ENCODE results near the gene PMPCA. TPM values are rescaled to one million over a fixed set of nuclear protein-coding genes. Genes with fewer than 3 reads are reported as not detected.

The PMPCA gene
- total and polyA plus RNA-seq, 2 of the 8 experiments (the other 6 are each of a cell fraction or from before 2014, with no cell fraction given) = 60.0 to 88.2 TPM

DNA sequence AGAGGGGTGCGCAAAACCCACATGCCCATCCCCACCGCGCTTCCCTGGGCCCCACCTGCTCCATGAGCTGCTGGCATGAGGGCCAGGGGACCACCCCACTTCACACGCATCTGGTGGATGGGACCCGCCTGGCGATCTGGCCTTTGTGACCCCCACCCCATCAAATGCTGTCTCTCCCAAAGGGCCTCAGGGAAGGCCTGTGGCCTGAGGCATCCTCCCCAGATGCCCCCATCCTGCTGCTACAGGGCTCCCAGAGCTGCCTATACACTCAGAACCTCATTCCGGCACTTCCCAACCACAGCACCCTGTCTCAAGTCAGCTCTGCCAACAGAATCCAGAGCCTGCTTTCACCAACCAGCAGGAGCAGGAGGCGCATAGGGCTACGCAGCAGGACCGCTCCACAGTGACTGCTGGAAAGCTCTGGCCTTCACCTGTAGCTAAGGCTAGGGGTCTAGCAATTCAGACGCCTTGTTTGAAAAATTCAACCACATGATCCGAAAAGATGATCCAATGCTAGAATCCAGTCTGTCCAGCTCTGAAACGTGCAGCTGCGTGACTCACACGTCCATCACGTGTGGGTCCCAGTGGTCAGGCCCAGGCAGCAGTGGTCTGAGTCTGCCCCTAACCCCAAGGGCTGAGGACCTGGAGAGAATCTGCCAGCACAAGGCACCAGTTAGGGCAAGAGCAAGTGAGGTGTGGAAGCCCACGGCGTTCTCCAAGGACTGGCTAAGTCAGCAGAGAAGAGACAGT, 9.1 kb upstream of the PMPCA start (continued):
- TF ChIP-seq, protein P1, sequence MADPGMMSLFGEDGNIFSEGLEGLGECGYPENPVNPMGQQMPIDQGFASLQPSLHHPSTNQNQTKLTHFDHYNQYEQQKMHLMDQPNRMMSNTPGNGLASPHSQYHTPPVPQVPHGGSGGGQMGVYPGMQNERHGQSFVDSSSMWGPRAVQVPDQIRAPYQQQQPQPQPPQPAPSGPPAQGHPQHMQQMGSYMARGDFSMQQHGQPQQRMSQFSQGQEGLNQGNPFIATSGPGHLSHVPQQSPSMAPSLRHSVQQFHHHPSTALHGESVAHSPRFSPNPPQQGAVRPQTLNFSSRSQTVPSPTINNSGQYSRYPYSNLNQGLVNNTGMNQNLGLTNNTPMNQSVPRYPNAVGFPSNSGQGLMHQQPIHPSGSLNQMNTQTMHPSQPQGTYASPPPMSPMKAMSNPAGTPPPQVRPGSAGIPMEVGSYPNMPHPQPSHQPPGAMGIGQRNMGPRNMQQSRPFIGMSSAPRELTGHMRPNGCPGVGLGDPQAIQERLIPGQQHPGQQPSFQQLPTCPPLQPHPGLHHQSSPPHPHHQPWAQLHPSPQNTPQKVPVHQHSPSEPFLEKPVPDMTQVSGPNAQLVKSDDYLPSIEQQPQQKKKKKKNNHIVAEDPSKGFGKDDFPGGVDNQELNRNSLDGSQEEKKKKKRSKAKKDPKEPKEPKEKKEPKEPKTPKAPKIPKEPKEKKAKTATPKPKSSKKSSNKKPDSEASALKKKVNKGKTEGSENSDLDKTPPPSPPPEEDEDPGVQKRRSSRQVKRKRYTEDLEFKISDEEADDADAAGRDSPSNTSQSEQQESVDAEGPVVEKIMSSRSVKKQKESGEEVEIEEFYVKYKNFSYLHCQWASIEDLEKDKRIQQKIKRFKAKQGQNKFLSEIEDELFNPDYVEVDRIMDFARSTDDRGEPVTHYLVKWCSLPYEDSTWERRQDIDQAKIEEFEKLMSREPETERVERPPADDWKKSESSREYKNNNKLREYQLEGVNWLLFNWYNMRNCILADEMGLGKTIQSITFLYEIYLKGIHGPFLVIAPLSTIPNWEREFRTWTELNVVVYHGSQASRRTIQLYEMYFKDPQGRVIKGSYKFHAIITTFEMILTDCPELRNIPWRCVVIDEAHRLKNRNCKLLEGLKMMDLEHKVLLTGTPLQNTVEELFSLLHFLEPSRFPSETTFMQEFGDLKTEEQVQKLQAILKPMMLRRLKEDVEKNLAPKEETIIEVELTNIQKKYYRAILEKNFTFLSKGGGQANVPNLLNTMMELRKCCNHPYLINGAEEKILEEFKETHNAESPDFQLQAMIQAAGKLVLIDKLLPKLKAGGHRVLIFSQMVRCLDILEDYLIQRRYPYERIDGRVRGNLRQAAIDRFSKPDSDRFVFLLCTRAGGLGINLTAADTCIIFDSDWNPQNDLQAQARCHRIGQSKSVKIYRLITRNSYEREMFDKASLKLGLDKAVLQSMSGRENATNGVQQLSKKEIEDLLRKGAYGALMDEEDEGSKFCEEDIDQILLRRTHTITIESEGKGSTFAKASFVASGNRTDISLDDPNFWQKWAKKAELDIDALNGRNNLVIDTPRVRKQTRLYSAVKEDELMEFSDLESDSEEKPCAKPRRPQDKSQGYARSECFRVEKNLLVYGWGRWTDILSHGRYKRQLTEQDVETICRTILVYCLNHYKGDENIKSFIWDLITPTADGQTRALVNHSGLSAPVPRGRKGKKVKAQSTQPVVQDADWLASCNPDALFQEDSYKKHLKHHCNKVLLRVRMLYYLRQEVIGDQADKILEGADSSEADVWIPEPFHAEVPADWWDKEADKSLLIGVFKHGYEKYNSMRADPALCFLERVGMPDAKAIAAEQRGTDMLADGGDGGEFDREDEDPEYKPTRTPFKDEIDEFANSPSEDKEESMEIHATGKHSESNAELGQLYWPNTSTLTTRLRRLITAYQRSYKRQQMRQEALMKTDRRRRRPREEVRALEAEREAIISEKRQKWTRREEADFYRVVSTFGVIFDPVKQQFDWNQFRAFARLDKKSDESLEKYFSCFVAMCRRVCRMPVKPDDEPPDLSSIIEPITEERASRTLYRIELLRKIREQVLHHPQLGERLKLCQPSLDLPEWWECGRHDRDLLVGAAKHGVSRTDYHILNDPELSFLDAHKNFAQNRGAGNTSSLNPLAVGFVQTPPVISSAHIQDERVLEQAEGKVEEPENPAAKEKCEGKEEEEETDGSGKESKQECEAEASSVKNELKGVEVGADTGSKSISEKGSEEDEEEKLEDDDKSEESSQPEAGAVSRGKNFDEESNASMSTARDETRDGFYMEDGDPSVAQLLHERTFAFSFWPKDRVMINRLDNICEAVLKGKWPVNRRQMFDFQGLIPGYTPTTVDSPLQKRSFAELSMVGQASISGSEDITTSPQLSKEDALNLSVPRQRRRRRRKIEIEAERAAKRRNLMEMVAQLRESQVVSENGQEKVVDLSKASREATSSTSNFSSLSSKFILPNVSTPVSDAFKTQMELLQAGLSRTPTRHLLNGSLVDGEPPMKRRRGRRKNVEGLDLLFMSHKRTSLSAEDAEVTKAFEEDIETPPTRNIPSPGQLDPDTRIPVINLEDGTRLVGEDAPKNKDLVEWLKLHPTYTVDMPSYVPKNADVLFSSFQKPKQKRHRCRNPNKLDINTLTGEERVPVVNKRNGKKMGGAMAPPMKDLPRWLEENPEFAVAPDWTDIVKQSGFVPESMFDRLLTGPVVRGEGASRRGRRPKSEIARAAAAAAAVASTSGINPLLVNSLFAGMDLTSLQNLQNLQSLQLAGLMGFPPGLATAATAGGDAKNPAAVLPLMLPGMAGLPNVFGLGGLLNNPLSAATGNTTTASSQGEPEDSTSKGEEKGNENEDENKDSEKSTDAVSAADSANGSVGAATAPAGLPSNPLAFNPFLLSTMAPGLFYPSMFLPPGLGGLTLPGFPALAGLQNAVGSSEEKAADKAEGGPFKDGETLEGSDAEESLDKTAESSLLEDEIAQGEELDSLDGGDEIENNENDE (IDR thresholded peaks at IDR 0.05; ENCODE audit: insufficient replicate concordance, low read length) = no peak

All from H1 (cell line).